A549 (cell line): ENCODE results near the gene SF3A2.

ENCODE experiments used
- CBX2 ChIP-seq: fragments of 200-600 bp; sonication (generic); IDR thresholded peaks from 2 replicates; pipeline ENCODE4 v1.6.1; 2016; ENCODE audit warnings: low read depth, mild to moderate bottlenecking, borderline replicate concordance
- RARB ChIP-seq: fragments of 250-450 bp; sonication (Bioruptor Pico); IDR thresholded peaks from 2 replicates; pipeline ENCODE4 v1.8.0; 2021; ENCODE audit warnings: mild to moderate bottlenecking, moderate library complexity
- TF ChIP-seq, protein P1 (sequence below): fragments of >200 bp; sonication (Bioruptor Twin); formaldehyde crosslinking; IDR thresholded peaks from 3 replicates; pipeline ENCODE4 v1.5.1; 2016
- TF ChIP-seq, protein P2 (sequence below): fragments of 200-600 bp; sonication (generic); IDR thresholded peaks from 2 replicates; pipeline ENCODE4 v1.6.1; 2016; ENCODE audit warnings: antibody characterized with exemption, mild to moderate bottlenecking, moderate library complexity

DNA sequence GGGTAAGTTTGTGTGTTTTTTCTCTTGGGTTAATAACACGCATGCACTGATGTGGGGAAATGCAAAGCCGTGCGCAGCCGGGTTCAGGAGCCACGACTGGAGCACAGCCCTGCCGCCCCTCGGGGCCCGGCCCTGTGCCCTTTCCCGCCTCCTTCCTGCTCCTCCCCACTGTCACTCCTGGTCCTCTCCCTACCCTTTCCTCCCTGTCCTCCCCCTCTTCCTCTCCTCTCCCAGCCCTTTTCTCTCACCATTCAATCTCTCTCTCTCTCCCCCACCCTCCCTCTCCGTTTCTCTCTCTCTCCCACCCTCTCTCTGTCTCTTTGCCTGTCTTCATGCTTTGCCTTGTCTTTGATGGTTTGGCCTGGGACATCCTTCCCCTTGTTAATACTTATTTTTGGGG lies 27.6 kb upstream of the SF3A2 start:
- TF ChIP-seq, protein P1, sequence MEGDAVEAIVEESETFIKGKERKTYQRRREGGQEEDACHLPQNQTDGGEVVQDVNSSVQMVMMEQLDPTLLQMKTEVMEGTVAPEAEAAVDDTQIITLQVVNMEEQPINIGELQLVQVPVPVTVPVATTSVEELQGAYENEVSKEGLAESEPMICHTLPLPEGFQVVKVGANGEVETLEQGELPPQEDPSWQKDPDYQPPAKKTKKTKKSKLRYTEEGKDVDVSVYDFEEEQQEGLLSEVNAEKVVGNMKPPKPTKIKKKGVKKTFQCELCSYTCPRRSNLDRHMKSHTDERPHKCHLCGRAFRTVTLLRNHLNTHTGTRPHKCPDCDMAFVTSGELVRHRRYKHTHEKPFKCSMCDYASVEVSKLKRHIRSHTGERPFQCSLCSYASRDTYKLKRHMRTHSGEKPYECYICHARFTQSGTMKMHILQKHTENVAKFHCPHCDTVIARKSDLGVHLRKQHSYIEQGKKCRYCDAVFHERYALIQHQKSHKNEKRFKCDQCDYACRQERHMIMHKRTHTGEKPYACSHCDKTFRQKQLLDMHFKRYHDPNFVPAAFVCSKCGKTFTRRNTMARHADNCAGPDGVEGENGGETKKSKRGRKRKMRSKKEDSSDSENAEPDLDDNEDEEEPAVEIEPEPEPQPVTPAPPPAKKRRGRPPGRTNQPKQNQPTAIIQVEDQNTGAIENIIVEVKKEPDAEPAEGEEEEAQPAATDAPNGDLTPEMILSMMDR: no peak
- TF ChIP-seq, protein P2, sequence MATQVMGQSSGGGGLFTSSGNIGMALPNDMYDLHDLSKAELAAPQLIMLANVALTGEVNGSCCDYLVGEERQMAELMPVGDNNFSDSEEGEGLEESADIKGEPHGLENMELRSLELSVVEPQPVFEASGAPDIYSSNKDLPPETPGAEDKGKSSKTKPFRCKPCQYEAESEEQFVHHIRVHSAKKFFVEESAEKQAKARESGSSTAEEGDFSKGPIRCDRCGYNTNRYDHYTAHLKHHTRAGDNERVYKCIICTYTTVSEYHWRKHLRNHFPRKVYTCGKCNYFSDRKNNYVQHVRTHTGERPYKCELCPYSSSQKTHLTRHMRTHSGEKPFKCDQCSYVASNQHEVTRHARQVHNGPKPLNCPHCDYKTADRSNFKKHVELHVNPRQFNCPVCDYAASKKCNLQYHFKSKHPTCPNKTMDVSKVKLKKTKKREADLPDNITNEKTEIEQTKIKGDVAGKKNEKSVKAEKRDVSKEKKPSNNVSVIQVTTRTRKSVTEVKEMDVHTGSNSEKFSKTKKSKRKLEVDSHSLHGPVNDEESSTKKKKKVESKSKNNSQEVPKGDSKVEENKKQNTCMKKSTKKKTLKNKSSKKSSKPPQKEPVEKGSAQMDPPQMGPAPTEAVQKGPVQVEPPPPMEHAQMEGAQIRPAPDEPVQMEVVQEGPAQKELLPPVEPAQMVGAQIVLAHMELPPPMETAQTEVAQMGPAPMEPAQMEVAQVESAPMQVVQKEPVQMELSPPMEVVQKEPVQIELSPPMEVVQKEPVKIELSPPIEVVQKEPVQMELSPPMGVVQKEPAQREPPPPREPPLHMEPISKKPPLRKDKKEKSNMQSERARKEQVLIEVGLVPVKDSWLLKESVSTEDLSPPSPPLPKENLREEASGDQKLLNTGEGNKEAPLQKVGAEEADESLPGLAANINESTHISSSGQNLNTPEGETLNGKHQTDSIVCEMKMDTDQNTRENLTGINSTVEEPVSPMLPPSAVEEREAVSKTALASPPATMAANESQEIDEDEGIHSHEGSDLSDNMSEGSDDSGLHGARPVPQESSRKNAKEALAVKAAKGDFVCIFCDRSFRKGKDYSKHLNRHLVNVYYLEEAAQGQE: no peak
- TF ChIP-seq CBX2 (no peak), RARB (no peak)
